Measurements from ENCODE around the gene NDUFA11.
A peak's percentile ranks its signal among the peaks of the same experiment; 100 is the strongest.
"Not testable (repeated sequence)": the region's sequence is repeated elsewhere in the genome, so short reads cannot be mapped to it uniquely, and the experiment has no call there.

NDUFA11 gene

DNA sequence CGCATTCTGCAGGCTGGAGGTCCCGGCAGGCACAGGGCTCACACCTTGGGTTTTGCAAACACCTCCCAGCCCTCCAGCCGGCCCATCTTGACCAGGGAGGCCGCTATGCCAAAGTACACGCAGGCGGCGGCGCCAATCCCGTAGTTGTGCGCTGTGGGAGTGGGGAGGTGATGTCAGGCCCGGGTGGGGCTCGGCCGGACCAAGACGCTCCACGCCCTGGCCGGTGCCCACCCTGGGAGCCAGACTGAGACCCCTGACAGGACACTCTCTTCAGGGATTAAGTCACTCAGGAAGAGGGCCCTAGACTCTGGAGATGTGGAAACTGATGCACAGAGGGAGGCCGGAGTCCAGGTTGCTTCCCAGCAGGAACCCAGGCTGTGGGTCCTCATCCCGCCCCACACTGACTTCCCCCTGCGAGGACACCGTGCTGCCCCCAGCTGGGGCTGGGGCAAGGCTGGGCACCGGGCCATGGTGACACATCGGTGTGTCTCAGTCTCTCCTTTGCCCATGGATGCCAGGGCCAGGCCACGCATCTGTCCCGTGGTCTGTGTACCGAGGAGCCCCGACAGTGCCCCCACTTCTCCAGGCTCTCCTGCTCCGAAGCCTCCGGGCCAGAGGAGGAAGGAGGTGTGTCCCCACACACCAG, 8.8 kb downstream of the NDUFA11 start:
- H3K9me3 ChIP-seq (ENCODE audit: control insufficient read depth in 1 of 2, low read length in 2 of 2), result no peaks in the 10 kb centered on the region
- H3K4me1 ChIP-seq (ENCODE audit: control insufficient read depth in 1 of 2, insufficient read depth in 2 of 2, low read length in 2 of 2), result peaks cover 0 to 13% of the 10 kb centered on the region in 2 donors
- H3K27ac ChIP-seq (ENCODE audit: low read length), result no peak overlapping the region
- H3K4me3 ChIP-seq (ENCODE audit: low read depth in 1 of 2, low read length in 2 of 2), result no peak overlapping the region
- H3K27me3 ChIP-seq (ENCODE audit: low read depth, low read length), result peaks cover 6% of the 10 kb centered on the region
- peaks cover 9 to 27% of the 10 kb centered on the region in 2 donors for H3K36me3 ChIP-seq (ENCODE audit: control insufficient read depth in 1 of 2, insufficient read depth in 2 of 2, low read length in 2 of 2)

DNA sequence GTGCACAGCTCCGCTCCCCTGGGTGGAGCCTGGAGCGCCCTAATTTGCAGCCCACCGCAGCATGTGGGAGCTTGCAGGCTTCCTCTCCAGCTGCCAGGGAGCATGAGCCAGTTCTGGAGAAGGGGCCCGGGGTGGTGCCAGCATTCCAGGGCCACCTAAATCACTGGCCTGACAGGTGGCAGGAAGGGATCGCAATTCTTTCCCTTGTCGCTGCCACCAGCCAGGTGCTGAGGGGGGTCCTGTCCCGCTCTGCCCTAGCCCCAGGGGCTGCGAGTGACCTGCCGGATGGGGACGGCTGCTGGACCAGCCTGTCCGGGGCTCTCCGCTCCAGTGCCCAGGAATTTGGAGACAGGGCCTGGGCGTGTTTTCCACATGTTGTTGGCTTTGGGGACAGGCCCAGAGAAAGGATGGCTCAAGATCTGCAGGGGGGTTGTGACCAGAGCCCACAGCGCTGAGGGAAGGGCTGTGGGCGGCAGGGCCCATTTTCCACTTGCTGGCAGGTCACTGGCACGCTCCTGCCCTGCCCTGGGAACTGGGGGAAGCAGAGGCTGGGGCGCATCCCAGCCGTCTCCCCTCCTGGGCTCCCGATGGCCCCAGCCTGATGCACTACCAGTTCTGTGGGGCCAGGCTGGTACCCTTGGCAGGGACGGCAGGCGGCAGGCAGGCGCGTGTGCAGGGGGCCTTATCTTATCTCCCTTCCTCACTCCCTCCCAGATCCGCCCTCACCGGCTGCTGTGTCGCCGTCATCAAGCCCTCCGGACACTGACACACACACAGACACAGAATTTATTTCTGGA, 9.5 kb downstream of the NDUFA11 start:
- Histone ChIP-seq H3K27ac (ENCODE audit: low read length) (no peak overlapping the region), H3K9me3 (ENCODE audit: control insufficient read depth in 1 of 2, low read length in 2 of 2) (no peaks in the 10 kb centered on the region), H3K4me3 (ENCODE audit: low read depth in 1 of 2, low read length in 2 of 2) (no peak overlapping the region)

DNA sequence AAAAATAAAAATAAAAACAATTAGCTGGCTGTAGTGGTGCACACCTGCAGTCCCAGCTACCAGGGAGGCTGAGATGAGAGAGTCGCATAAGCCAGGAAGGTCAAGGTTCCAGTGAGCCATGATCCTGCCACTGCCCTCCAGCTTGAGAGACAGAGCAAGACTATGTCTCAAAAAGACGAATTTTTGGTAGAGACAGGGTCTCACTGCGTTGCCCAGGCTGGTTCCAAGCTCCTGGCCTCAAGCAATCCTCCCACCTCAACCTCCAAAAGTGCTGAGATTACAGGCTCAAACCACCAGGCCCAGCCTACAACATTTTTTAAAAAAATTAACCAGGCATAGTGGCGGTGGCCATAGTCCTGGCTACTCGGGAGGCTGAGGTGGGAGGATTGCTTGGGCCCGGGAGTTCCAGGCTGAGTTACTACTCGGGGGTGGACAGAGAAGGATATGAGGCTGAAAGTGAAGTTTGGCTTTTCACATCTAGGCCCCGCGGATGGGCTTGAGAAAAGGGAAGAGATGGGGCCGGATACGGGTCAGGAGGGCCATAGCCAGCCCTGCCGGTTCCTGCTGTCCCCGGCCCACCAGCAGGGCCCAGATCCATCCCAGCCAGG, 10.2 kb downstream of the NDUFA11 start:
- Histone ChIP-seq H3K4me1 (ENCODE audit: control insufficient read depth in 1 of 2, insufficient read depth in 2 of 2, low read length in 2 of 2) (peaks cover 0 to 19% of the 10 kb centered on the region in 2 donors), H3K4me3 (ENCODE audit: low read depth in 1 of 2, low read length in 2 of 2) (no peak overlapping the region), H3K27ac (ENCODE audit: low read length) (no peak overlapping the region)

More for the DNA sequence above, 9.5 kb downstream of the NDUFA11 start:
- peaks cover 9 to 27% of the 10 kb centered on the region in 2 donors for H3K36me3 ChIP-seq (ENCODE audit: control insufficient read depth in 1 of 2, insufficient read depth in 2 of 2, low read length in 2 of 2)
- peaks cover 6% of the 10 kb centered on the region for H3K27me3 ChIP-seq (ENCODE audit: low read depth, low read length)
- peaks cover 0 to 18% of the 10 kb centered on the region in 2 donors for H3K4me1 ChIP-seq (ENCODE audit: control insufficient read depth in 1 of 2, insufficient read depth in 2 of 2, low read length in 2 of 2)

DNA sequence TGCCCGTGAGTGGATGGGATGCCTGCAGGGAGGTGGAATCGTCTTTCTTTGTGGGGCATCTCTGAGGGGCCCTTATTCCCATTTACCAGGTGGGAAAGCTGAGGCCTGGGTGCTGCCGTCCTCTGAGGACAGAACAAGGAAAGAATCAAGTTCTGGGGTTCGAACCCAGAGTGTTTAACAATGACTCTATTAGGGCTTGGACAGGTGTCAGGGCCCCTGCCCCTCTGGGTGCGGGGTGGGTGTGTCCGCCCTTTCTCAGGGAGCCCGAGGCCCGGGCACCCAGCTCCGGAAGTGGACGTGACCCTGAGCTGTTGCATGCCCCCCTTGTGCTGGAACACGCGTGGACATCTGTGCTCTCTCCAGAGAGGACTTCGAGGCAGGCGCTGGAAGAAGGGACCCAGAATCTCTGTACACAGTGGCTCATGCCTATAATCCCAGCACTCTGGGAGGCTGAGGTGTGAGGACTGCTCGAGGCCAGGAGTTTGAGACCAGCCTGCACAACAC, 10.8 kb downstream of the NDUFA11 start:
- H3K4me3 ChIP-seq (ENCODE audit: low read depth in 1 of 2, low read length in 2 of 2), result no peak overlapping the region
- no peak overlapping the region for H3K27ac ChIP-seq (ENCODE audit: low read length)
- peaks cover 9 to 27% of the 10 kb centered on the region in 2 donors for H3K36me3 ChIP-seq (ENCODE audit: control insufficient read depth in 1 of 2, insufficient read depth in 2 of 2, low read length in 2 of 2)
- H3K9me3 ChIP-seq (ENCODE audit: control insufficient read depth in 1 of 2, low read length in 2 of 2), result no peaks in the 10 kb centered on the region
- H3K27me3 ChIP-seq (ENCODE audit: low read depth, low read length), result peaks cover 6% of the 10 kb centered on the region
- H3K4me1 ChIP-seq (ENCODE audit: control insufficient read depth in 1 of 2, insufficient read depth in 2 of 2, low read length in 2 of 2), result peaks cover 0 to 19% of the 10 kb centered on the region in 2 donors

More for the DNA sequence above, 10.2 kb downstream of the NDUFA11 start:
- H3K36me3 ChIP-seq (ENCODE audit: control insufficient read depth in 1 of 2, insufficient read depth in 2 of 2, low read length in 2 of 2), result peaks cover 9 to 27% of the 10 kb centered on the region in 2 donors
- no peaks in the 10 kb centered on the region for H3K9me3 ChIP-seq (ENCODE audit: control insufficient read depth in 1 of 2, low read length in 2 of 2)
- H3K27me3 ChIP-seq (ENCODE audit: low read depth, low read length), result peaks cover 6% of the 10 kb centered on the region

DNA sequence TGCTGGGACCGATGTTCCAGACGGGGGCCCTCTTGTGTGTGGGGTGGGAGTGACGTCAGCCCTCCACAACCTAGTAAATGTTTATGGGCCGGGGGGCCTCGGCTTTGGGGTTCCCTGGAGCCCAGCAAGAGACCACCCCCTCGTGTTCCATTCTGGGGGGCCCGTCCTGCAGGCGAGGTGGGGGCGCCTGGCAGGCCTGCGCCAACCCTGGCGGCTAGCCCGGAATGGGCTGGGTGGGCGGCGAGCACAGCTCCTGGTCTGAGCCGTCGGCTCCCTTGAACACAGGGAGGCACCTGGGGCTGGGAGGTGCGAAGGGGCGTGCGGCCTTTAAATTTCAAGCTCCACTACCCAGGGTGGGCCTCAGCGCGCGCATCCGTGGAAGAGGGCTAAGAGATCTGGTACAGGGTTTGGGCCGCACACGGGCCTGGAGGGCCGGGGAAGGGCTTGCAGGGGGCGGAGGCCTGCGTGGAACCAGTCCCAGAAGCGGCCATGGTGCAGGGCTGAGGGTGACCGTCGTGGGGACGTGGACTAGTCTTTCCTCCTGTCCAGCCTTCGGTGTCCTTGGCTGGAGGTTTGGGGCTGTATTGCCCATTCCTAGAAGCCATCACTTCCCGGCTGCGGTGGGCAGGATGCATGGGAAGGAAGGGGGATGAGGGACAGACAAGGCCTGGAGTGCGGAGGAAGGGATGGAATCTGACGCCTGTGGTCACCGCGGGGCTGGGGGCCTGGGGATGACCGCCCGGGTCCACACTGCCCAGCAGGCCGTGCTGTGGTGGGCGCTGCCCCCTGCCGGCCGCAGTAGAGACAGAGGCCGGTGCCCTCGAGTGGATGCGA, 11.4 kb downstream of the NDUFA11 start:
- H3K4me1 ChIP-seq (ENCODE audit: control insufficient read depth in 1 of 2, insufficient read depth in 2 of 2, low read length in 2 of 2), result peaks cover 0 to 19% of the 10 kb centered on the region in 2 donors
- no peaks in the 10 kb centered on the region for H3K9me3 ChIP-seq (ENCODE audit: control insufficient read depth in 1 of 2, low read length in 2 of 2)
- no peak overlapping the region for H3K27ac ChIP-seq (ENCODE audit: low read length)

DNA sequence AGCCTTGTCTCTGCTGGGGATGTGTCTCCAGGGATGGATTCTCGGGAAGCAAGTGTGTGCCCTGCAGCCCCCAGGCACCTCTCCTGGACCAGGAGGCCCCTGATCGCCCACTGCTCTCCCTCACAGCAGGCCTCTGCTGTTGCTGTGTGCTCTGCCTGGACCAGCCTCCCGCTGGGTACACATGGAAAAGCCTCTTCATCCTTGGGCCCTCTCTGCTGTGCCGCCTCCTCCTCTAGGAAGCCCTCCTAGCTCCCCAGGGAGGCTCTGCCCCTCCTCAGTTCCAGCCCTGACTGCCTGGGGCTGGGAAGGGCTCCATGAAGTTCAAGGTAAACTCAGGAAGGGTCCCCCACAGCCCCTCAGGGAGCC, 12.0 kb downstream of the NDUFA11 start:
- H3K4me1 ChIP-seq (ENCODE audit: control insufficient read depth in 1 of 2, insufficient read depth in 2 of 2, low read length in 2 of 2), result peaks cover 0 to 19% of the 10 kb centered on the region in 2 donors
- H3K27ac ChIP-seq (ENCODE audit: low read length), result no peak overlapping the region
- H3K36me3 ChIP-seq (ENCODE audit: control insufficient read depth in 1 of 2, insufficient read depth in 2 of 2, low read length in 2 of 2), result peaks cover 9 to 21% of the 10 kb centered on the region in 2 donors
- peaks cover 6% of the 10 kb centered on the region for H3K27me3 ChIP-seq (ENCODE audit: low read depth, low read length)
- no peak overlapping the region for H3K4me3 ChIP-seq (ENCODE audit: low read depth in 1 of 2, low read length in 2 of 2)
- H3K9me3 ChIP-seq (ENCODE audit: control insufficient read depth in 1 of 2, low read length in 2 of 2), result no peaks in the 10 kb centered on the region

More for the DNA sequence above, 11.4 kb downstream of the NDUFA11 start:
- Histone ChIP-seq H3K36me3 (ENCODE audit: control insufficient read depth in 1 of 2, insufficient read depth in 2 of 2, low read length in 2 of 2) (peaks cover 9 to 27% of the 10 kb centered on the region in 2 donors), H3K4me3 (ENCODE audit: low read depth in 1 of 2, low read length in 2 of 2) (no peak overlapping the region), H3K27me3 (ENCODE audit: low read depth, low read length) (peaks cover 6% of the 10 kb centered on the region)

DNA sequence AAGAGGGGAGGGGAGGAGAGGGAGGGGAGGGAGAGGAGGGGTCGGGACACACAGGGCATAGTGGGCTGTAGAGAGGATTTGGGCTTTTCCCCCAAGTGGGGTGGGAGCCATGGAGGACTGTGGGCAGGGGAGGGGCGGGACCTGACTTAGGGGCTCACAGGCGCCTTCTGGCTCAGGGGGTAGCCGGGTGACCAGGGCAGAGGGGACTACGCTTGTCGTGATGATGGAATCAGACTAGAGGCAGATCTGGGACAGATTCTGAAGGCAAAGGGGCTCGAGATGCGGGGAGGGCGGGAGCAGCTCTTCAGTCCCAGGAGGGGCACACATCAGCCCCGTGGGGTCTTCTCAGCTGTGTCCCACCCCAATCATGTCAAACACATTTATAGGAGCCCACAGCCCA, 13.5 kb downstream of the NDUFA11 start:
- H3K9me3 ChIP-seq (ENCODE audit: control insufficient read depth in 1 of 2, low read length in 2 of 2), result no peaks in the 10 kb centered on the region
- peaks cover 0 to 16% of the 10 kb centered on the region in 2 donors for H3K4me1 ChIP-seq (ENCODE audit: control insufficient read depth in 1 of 2, insufficient read depth in 2 of 2, low read length in 2 of 2)
- H3K4me3 ChIP-seq (ENCODE audit: low read depth in 1 of 2, low read length in 2 of 2), result no peak overlapping the region
- H3K36me3 ChIP-seq (ENCODE audit: control insufficient read depth in 1 of 2, insufficient read depth in 2 of 2, low read length in 2 of 2), result peaks cover under 1 to 6% of the 10 kb centered on the region in 2 donors
- H3K27ac ChIP-seq (ENCODE audit: low read length), result peak overlapping the region; percentile 23
- H3K27me3 ChIP-seq (ENCODE audit: low read depth, low read length), result peaks cover 6% of the 10 kb centered on the region

DNA sequence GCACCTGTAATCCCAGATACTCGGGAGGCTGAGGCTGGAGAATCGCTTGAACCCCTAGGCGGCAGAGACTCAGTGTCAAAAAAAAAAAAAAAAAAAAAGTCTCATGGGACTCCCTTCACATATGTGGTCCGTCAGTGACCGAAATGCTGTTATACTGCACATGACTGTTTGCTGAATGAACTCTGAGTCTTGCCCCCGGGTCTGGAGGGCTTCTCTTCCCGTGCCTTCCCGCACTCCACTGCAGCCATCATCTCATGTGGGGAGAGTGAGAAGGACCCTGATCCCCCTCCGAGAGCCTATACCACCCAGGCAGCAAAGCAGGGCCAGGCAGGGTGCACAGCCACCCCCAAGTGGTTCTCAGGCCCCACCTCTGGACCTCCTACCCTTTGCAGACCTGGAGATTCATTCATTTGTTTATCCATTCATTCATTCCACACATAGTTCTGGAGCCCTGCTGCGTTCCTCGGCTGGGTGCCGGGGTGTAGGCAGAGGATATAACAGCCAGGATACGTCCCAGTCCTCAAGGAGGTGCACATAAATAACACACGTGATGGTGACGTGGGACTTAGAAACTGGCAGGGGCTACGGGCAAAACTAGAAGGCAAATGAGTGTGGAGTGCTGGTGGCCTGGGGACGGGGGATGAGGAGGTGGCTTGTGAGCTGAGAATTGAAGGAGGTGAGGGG, 14.2 kb downstream of the NDUFA11 start:
- no peaks in the 10 kb centered on the region for H3K9me3 ChIP-seq (ENCODE audit: control insufficient read depth in 1 of 2, low read length in 2 of 2)

DNA sequence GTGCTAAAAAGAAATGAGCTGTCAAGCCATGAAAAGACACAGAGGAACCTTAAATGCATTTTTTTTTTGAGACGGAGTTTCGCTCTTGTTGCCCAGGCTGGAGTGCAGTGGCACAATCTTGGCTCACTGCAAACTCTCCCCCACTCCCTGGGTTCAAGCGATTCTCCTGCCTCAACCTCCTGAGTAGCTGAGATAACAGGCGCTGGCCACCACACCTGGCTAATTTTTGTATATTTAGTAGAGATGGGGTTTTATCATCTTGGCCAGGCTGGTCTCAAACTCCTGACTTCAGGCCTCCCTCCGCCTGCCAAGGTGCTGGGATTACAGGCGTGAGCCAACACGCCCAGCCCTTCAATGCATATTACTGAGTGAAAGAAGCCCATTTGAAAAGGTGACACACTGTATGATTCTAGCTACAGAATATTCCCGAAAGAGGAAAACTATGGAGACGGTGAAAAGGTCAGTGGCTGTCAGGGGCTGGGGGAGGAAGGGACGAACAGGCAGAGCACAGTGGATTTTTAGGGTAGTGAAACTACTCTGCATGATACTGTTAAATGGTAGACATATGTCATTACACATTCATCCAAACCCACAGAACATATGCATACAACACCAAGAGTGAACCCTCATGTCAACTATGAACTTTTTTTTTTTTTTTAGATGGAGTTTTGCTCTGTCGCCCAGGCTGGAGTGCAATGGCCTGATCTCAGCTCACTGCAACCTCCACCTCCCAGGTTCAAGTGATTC, 19.4 kb downstream of the NDUFA11 start:
- H3K27ac ChIP-seq (ENCODE audit: low read length); H3K27me3 ChIP-seq (ENCODE audit: low read depth, low read length); H3K4me3 ChIP-seq (ENCODE audit: low read depth in 1 of 2, low read length in 2 of 2); H3K9me3 ChIP-seq (ENCODE audit: control insufficient read depth in 1 of 2, low read length in 2 of 2); H3K36me3 ChIP-seq (ENCODE audit: control insufficient read depth in 1 of 2, insufficient read depth in 2 of 2, low read length in 2 of 2): not testable (repeated sequence)
- peaks cover 3 to 21% of the 10 kb centered on the region in 2 donors for H3K4me1 ChIP-seq (ENCODE audit: control insufficient read depth in 1 of 2, insufficient read depth in 2 of 2, low read length in 2 of 2)

More for the DNA sequence above, 14.2 kb downstream of the NDUFA11 start:
- peaks cover 0 to 16% of the 10 kb centered on the region in 2 donors for H3K4me1 ChIP-seq (ENCODE audit: control insufficient read depth in 1 of 2, insufficient read depth in 2 of 2, low read length in 2 of 2)
- H3K36me3 ChIP-seq (ENCODE audit: control insufficient read depth in 1 of 2, insufficient read depth in 2 of 2, low read length in 2 of 2), result no peaks in the 10 kb centered on the region
- H3K4me3 ChIP-seq (ENCODE audit: low read depth in 1 of 2, low read length in 2 of 2), result no peak overlapping the region
- H3K27ac ChIP-seq (ENCODE audit: low read length), result peak overlapping the region; percentile 23
- H3K27me3 ChIP-seq (ENCODE audit: low read depth, low read length), result peaks cover 6% of the 10 kb centered on the region

Data from muscle layer of duodenum (tissue), 2 donors.